ENCODE data around the gene GCFC2. TPM values are rescaled to one million over a fixed set of nuclear protein-coding genes. Genes with fewer than 3 reads are reported as not detected.
A peak's percentile ranks its signal among the peaks of the same experiment; 100 is the strongest.

GCFC2 gene
- total and polyA plus RNA-seq, 9 of the 15 experiments (the other 6 are each of a cell fraction or from before 2014, with no cell fraction given): 10.5 to 40.6 (median 23.0) TPM

DNA sequence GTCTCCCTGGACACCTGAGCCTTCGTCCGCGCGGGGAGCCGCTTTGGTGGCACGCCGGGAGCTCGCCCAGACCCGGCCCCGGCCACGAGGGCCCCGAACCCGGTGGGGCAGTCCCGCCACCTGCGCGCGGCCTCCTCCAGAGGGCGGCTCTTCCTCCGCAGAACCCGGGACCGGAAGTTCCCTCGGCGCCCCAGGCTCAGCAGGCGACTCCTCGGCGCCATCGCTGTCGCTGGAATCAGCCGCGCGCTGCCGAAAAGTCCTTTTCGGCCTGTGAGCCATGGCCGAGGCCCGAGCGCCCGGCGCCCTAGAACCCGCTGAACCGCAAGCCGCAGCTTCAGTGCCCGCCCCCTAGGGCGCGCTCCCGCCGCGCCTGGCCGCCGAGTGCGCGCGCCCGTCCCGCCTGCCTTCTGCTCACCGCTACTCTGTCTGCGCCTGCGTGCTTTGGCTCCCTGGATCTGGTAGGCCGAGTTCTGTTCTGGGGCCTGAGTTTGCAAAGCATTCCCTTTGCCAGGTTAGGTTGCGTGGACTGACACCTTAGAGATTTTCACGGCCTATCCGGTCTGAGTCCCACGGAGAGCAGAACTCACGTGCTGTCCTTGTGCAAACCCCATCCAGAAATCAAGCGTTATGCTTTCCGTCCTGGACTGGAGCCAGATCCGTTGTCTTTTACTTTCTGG is at the start of gene GCFC2 (continued):
- no peak for TF ChIP-seq FOXA1 (IDR thresholded peaks at IDR 0.05; ENCODE audit: borderline replicate concordance)
- TF ChIP-seq, protein P1, sequence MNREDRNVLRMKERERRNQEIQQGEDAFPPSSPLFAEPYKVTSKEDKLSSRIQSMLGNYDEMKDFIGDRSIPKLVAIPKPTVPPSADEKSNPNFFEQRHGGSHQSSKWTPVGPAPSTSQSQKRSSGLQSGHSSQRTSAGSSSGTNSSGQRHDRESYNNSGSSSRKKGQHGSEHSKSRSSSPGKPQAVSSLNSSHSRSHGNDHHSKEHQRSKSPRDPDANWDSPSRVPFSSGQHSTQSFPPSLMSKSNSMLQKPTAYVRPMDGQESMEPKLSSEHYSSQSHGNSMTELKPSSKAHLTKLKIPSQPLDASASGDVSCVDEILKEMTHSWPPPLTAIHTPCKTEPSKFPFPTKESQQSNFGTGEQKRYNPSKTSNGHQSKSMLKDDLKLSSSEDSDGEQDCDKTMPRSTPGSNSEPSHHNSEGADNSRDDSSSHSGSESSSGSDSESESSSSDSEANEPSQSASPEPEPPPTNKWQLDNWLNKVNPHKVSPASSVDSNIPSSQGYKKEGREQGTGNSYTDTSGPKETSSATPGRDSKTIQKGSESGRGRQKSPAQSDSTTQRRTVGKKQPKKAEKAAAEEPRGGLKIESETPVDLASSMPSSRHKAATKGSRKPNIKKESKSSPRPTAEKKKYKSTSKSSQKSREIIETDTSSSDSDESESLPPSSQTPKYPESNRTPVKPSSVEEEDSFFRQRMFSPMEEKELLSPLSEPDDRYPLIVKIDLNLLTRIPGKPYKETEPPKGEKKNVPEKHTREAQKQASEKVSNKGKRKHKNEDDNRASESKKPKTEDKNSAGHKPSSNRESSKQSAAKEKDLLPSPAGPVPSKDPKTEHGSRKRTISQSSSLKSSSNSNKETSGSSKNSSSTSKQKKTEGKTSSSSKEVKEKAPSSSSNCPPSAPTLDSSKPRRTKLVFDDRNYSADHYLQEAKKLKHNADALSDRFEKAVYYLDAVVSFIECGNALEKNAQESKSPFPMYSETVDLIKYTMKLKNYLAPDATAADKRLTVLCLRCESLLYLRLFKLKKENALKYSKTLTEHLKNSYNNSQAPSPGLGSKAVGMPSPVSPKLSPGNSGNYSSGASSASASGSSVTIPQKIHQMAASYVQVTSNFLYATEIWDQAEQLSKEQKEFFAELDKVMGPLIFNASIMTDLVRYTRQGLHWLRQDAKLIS (CRISPR knock-in tag; IDR thresholded peaks at IDR 0.05): peak; percentile 83; the same call in 1 of the 2 replicates
- no peak for TF ChIP-seq ETV6 (IDR thresholded peaks at IDR 0.05; ENCODE audit: borderline replicate concordance in 1 of 2, low read depth in 2 of 2, low read length in 1 of 2)
- TF ChIP-seq ETV6 (CRISPR knock-in tag; IDR thresholded peaks at IDR 0.05; ENCODE audit: borderline replicate concordance): peak; percentile 92; the same call in 1 of the 2 replicates
- TF ChIP-seq SNRNP70 (optimal IDR thresholded peaks at IDR 0.05; ENCODE audit: low read depth, low read length): no peak
- TF ChIP-seq NFE2L1 (tag; IDR thresholded peaks at IDR 0.05; ENCODE audit: borderline replicate concordance, low read depth): no peak
- peak; percentile 55 for TF ChIP-seq CHD1 (IDR thresholded peaks at IDR 0.05; ENCODE audit: low read length)
- no peak for TF ChIP-seq SPI1 (IDR thresholded peaks at IDR 0.05; ENCODE audit: borderline replicate concordance, low read depth, low read length)
- no peak for TF ChIP-seq ZSCAN29 (IDR thresholded peaks at IDR 0.05)
- no peak; the same call in 1 of the 2 replicates for TF ChIP-seq SAFB (IDR thresholded peaks at IDR 0.05; ENCODE audit: borderline replicate concordance, low read depth, low read length)
- peak; percentile 85 for TF ChIP-seq PRMT5 (CRISPR knock-in tag; IDR thresholded peaks at IDR 0.05)
- no peak; the same call in 1 of the 2 replicates for TF ChIP-seq CBX1 (IDR thresholded peaks at IDR 0.05; ENCODE audit: low read depth)
- no peak for TF ChIP-seq KDM2B (CRISPR knock-in tag; IDR thresholded peaks at IDR 0.05)
- TF ChIP-seq, protein P2, sequence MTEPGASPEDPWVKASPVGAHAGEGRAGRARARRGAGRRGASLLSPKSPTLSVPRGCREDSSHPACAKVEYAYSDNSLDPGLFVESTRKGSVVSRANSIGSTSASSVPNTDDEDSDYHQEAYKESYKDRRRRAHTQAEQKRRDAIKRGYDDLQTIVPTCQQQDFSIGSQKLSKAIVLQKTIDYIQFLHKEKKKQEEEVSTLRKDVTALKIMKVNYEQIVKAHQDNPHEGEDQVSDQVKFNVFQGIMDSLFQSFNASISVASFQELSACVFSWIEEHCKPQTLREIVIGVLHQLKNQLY (CRISPR knock-in tag; conservative IDR thresholded peaks at IDR 0.05): no peak
- TF ChIP-seq, protein P3, sequence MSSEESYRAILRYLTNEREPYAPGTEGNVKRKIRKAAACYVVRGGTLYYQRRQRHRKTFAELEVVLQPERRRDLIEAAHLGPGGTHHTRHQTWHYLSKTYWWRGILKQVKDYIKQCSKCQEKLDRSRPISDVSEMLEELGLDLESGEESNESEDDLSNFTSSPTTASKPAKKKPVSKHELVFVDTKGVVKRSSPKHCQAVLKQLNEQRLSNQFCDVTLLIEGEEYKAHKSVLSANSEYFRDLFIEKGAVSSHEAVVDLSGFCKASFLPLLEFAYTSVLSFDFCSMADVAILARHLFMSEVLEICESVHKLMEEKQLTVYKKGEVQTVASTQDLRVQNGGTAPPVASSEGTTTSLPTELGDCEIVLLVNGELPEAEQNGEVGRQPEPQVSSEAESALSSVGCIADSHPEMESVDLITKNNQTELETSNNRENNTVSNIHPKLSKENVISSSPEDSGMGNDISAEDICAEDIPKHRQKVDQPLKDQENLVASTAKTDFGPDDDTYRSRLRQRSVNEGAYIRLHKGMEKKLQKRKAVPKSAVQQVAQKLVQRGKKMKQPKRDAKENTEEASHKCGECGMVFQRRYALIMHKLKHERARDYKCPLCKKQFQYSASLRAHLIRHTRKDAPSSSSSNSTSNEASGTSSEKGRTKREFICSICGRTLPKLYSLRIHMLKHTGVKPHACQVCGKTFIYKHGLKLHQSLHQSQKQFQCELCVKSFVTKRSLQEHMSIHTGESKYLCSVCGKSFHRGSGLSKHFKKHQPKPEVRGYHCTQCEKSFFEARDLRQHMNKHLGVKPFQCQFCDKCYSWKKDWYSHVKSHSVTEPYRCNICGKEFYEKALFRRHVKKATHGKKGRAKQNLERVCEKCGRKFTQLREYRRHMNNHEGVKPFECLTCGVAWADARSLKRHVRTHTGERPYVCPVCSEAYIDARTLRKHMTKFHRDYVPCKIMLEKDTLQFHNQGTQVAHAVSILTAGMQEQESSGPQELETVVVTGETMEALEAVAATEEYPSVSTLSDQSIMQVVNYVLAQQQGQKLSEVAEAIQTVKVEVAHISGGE (CRISPR knock-in tag; IDR thresholded peaks at IDR 0.05): peak in 2 of 3 experiments; percentile 68 to 91; a peak in 4 of 6 replicates
- no peak for TF ChIP-seq NCOA4 (IDR thresholded peaks at IDR 0.05; ENCODE audit: partially characterized antibody)
- peak; percentile 86 for TF ChIP-seq U2AF1 (optimal IDR thresholded peaks at IDR 0.05; ENCODE audit: low read depth, low read length)
- TF ChIP-seq RBM22 (IDR thresholded peaks at IDR 0.05; ENCODE audit: low read depth, low read length, poor library complexity, severe bottlenecking): peak; percentile 73

Measured in K562 (cell line).